Prostate gland (tissue), 2 donors: Measurements from ENCODE around the gene CLRN3. TPM values are rescaled to one million over a fixed set of nuclear protein-coding genes. Genes with fewer than 3 reads are reported as not detected.

Experiments
- DNase-seq: peaks from one replicate; pipeline ENCODE4 v3.0.0-alpha.2; 2019; ENCODE audit warnings: low spot score
- H3K27ac ChIP-seq, 2 donors: fragments of 200-600 bp; sonication (generic); 2 replicates each; pipeline ENCODE4 v1.5.1; 2017 to 2019
- H3K27me3 ChIP-seq: fragments of 200-600 bp; sonication (generic); replicated peaks from 2 replicates; pipeline ENCODE4 v1.5.1; 2019; ENCODE audit not compliant: insufficient read depth
- H3K36me3 ChIP-seq, 2 donors: fragments of 200-600 bp; sonication (generic); 1 replicate in 1 of 2; 2 replicates in 1 of 2; pipeline versions ENCODE4 v1.5.1 to v1.8.1; 2017 to 2019
- H3K4me1 ChIP-seq: fragments of 200-600 bp; sonication (generic); replicated peaks from 2 replicates; pipeline ENCODE4 v1.5.1; 2019
- H3K4me3 ChIP-seq, 2 donors: fragments of 200-600 bp; sonication (generic); 2 replicates each; pipeline ENCODE4 v1.5.1; 2017 to 2019
- H3K9me3 ChIP-seq: fragments of 200-600 bp; sonication (generic); 2 replicates; pipeline ENCODE4 v1.5.1; 2017
- CTCF ChIP-seq, 4 experiments: fragments of 200-600 bp in 2 of 4; fragments of 450-650 bp in 2 of 4; sonication (generic) in 2 of 4; IDR thresholded peaks; 1 replicate in 3 of 4; 2 replicates in 1 of 4; pipeline ENCODE4 v1.5.1; 2016 to 2019; ENCODE audit warnings: antibody characterized with exemption in 4 of 4, mild to moderate bottlenecking in 2 of 4, moderate library complexity in 2 of 4
- POLR2A ChIP-seq: fragments of 450-650 bp; IDR thresholded peaks from one replicate; pipeline ENCODE4 v1.6.1; 2016; ENCODE audit warnings: antibody characterized with exemption, mild to moderate bottlenecking
- POLR2AphosphoS5 ChIP-seq: sonication (generic); formaldehyde crosslinking; IDR thresholded peaks from one replicate; pipeline ENCODE4 v1.6.1; 2017; ENCODE audit warnings: antibody characterized with exemption
- WGBS: methylation state at CpG from one replicate; pipeline ENCODE4 v1.1.5; 2018; 5-methylcytosine and 5-hydroxymethylcytosine counted together
- intact Hi-C: fragments of 100-400 bp; cut with DNase I; formaldehyde crosslinking; loops from one replicate; pipeline ENCODE4 v1.14.2; 2022
- total RNA-seq, 2 donors: library from RNA; depleted of rRNA; stranded (reverse); fragments of >200 nt; gene quantifications; one replicate each; pipeline ENCODE4 v1.1.0, GENCODE V29; 2016

The CLRN3 gene
- total RNA-seq, 2 donors from 2014 or later, result not detected

DNA sequence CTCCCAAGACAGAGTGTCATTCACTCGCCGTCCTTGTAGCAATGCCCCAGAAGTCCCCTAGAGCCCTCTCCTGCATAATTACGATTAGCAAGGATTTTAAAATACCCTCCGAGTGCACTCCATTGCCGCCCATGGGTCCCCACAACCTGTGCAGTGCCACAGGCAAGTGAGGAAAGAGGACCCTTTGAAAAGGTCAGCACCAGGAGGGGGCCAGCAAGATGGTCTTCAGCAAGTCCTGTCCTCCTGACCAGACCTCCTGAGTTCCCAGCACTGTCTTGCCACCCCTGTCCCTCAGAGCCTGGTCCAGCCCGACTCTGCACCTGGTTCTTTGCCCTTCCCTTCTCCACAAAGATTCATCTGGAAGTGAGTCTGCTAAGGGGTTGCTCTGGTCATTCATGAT lies 32.1 kb downstream of the CLRN3 start:
- intact Hi-C loops, result no loop called here
- DNase-seq, result no peak
- WGBS, result 93% methylated on average over 6 of the region's 6 CpGs

DNA sequence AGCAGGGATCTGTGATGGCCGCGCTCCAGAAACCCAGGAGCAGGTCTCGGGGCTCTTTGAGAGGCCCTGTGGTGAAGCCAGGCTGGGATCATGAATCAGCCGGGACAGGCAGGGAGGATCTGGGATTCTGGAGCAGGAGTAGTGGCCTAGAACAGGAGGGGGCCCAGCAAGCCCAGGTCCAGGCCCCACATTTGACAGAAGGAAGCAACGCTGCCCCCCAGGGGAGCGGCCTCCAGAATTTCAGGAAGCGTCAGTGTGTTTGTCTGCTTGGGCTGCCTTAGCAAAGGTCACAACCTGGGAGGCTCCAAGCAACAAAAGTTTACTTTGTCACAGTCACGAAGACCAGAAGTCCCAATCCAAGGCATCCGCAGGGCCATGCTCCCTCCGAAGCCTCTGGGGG lies 36.8 kb downstream of the CLRN3 start:
- 90% methylated on average over 10 of the region's 10 CpGs for WGBS
- Histone ChIP-seq H3K27me3 (peaks cover 3% of the 10 kb centered on the region), H3K4me1 (no peaks in the 10 kb centered on the region), H3K4me3 (no peak overlapping the region), H3K9me3 (no peaks in the 10 kb centered on the region), H3K36me3 (no peaks in the 10 kb centered on the region), H3K27ac (no peak overlapping the region)
- no peak for TF ChIP-seq POLR2A
- no peak for TF ChIP-seq CTCF (IDR thresholded peaks at IDR 0.05)
- TF ChIP-seq POLR2AphosphoS5, result no peak
- intact Hi-C loops, result no loop called here
- no peak for DNase-seq

More for the DNA sequence above, 32.1 kb downstream of the CLRN3 start:
- Histone ChIP-seq H3K27ac (no peak overlapping the region), H3K36me3 (no peaks in the 10 kb centered on the region), H3K4me3 (no peak overlapping the region), H3K9me3 (no peaks in the 10 kb centered on the region), H3K4me1 (no peaks in the 10 kb centered on the region), H3K27me3 (no peaks in the 10 kb centered on the region)
- TF ChIP-seq POLR2AphosphoS5 (no peak), POLR2A (no peak), CTCF (IDR thresholded peaks at IDR 0.05) (no peak)

- no peaks in the 10 kb centered on the region for H3K4me1 ChIP-seq
- DNase-seq, result no peak
- WGBS, result 100% methylated on average over 2 of the region's 2 CpGs
- H3K27ac ChIP-seq, result no peak overlapping the region
- no peak overlapping the region for H3K4me3 ChIP-seq
- peaks cover 3% of the 10 kb centered on the region for H3K27me3 ChIP-seq
- intact Hi-C loops, result no loop called here
- no peak for TF ChIP-seq POLR2A
- TF ChIP-seq POLR2AphosphoS5, result no peak
- no peak for TF ChIP-seq CTCF (IDR thresholded peaks at IDR 0.05)
- H3K9me3 ChIP-seq, result no peaks in the 10 kb centered on the region
- H3K36me3 ChIP-seq, result no peaks in the 10 kb centered on the region
Observed at GRCh38 chr10:127855591-127855881, 37.2 kb downstream of the CLRN3 start.

DNA sequence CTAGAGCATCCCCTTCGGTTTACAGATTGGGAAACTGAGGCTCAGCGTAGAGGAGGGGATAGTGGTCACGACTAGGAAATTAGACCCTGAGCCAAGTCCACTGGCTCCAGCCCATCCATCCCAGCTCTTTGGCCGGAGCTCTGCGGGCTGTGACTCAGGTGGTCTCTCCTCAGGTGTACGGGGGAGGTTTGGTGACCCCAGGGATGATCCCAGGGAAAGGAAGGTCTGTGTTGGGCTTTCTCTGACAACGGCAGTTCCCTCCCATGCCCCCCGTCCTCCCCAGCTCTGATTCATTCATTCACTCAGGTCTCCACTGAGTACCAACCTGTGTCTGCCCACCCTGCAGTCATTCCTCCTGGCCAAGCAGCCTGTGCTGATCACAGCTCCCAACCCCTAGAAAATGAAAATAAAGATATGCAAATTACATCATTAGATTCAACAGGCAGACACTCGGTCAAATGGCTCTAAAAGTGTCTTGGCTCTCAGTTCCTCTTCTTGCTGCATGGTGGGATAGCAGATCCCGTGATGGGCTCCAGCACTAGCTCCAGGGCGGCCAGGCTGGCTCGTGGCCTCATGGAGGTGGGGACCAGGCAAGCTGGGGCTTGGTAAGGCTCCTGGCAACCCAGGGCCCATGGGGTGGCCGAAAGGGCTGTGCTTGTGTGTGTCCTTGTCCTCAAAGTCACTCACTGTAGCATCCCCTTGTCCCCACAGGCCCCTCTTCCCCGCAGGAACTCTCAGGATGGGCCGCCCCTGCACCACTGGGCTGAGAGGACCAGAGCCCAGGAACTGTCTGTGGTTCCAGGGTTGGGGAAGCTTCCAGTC lies 37.8 kb downstream of the CLRN3 start:
- Histone ChIP-seq H3K27me3 (peaks cover 3% of the 10 kb centered on the region), H3K4me3 (no peak overlapping the region), H3K9me3 (no peaks in the 10 kb centered on the region), H3K36me3 (no peaks in the 10 kb centered on the region), H3K4me1 (no peaks in the 10 kb centered on the region), H3K27ac (no peak overlapping the region)
- TF ChIP-seq CTCF (IDR thresholded peaks at IDR 0.05) (no peak), POLR2AphosphoS5 (no peak), POLR2A (no peak)
- intact Hi-C loops, result loop anchor here (5.0 kb wide), 1 partner anchor 1873 kb away; no protein-coding TSS in a partner anchor
- 78% methylated on average over 15 of the region's 15 CpGs for WGBS
- DNase-seq, result no peak
